T-helper 2 cell treated with Interferon-gamma antibody and Interleukin-4, amounts not matched to agents 5 μg/mL and 100 μg/mL, for 36 hours (primary cell): Measurements from ENCODE around the gene AKT1.
"Not testable (repeated sequence)": the region's sequence is repeated elsewhere in the genome, so short reads cannot be mapped to it uniquely, and the experiment has no call there.

ENCODE experiments used
- DNase-seq: peaks from one replicate; pipeline ENCODE4 v3.0.0; 2021; ENCODE audit warnings: low spot score
- H3K27ac Mint-ChIP-seq: one replicate; pipeline ENCODE4 v1.8.0; 2021; ENCODE audit warnings: mild to moderate bottlenecking, mixed read lengths
- H3K27me3 Mint-ChIP-seq: one replicate; pipeline ENCODE4 v1.8.0; 2021; ENCODE audit warnings: low read depth, mixed read lengths
- H3K36me3 Mint-ChIP-seq: one replicate; pipeline ENCODE4 v1.8.0; 2021; ENCODE audit warnings: low read depth, mixed read lengths
- H3K4me1 Mint-ChIP-seq: one replicate; pipeline ENCODE4 v1.8.0; 2021; ENCODE audit warnings: low read depth, mixed read lengths
- H3K4me3 Mint-ChIP-seq: one replicate; pipeline ENCODE4 v1.8.0; 2022; ENCODE audit warnings: mild to moderate bottlenecking, moderate library complexity, mixed read lengths
- H3K9me3 Mint-ChIP-seq: one replicate; pipeline ENCODE4 v1.8.0; 2021; ENCODE audit warnings: mixed read lengths

AKT1 gene

DNA sequence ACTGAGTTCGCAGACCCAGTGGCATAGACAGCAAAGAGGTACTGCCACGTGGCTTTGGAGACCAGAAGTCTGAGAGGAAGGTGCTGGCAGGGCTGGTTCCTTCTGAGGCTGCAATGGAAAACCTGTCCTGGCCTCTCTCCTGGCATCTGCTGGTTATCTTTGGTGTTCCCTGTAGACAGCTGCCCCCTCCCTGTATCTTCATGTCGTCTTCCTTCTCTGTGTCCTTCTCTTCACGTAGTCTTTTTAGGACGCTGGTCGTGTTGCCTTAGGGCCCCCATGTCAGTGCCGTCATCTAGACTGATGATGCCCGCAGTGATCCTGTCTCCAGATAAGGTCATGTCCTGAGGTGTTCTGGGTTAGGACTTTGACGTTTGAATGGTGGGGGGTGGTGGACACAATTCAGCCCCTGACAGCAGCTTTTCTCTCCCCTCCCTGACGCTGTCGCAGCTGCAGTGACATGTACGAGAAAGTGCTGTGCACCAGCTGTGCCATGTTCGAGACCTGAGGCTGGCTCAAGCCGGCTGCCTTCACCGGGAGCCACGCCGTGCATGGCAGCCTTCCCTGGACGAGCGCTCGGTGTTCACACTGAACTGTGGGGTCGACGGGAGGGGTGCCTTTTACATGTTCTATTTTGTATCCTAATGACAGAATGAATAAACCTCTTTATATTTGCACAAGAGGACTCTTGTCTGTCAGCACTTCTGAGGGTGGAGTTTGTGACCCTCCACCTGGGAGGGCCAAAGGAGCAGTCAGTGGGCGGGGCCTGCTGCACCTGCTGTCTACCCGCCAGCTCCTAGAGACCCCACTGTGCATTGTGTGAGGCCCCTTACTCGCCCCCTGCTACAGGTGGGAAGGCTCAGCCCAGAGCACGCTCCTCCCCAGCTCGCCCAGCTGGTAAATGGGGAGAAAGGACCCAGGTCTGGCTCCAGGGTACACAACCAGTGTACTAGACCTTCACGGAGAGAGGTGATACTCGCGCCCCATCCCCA is 36.3 kb downstream of the AKT1 start:
- H3K4me3 Mint-ChIP-seq: no peak overlapping the region
- H3K36me3 Mint-ChIP-seq: peaks cover 29% of the 10 kb centered on the region
- H3K4me1 Mint-ChIP-seq: peaks cover 18% of the 10 kb centered on the region
- no peak overlapping the region for H3K27ac Mint-ChIP-seq
- no peaks in the 10 kb centered on the region for H3K27me3 Mint-ChIP-seq
- H3K9me3 Mint-ChIP-seq: no peaks in the 10 kb centered on the region
- no peak for DNase-seq

DNA sequence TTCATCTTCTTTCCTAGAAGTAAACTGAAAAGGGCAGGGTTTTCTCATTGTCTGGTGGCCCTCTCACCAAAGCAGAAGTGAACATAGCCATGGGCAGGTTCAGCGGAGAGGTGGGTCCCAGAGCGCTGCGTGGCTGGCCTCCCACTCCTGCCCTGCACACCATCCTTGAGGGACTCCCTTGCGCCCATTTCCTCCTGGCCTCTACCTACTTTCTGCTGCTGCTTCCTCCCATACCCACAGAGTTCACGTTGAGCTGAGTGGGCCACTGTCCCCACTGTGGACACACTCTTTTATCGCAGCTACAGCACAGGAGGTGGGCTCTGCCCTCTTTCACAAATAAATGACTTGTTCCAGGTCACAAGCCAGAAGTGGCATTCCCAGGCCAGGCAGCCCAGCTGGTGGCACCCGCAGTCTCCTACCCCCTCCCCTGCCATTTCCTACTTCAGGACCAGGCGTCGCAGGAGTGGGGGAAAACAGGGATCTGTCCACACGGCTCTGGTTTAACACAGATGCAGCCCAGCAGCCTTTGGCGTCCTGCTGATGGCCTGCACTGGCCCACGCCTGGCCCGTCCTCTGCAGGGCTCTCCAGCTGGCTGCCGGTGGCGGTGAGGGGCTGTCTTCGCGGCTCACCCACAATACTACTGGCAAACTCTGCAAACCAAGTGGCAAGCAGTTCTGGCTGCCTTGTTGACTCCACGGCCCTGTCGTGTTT is 37.7 kb downstream of the AKT1 start:
- Mint-ChIP-seq H3K27ac (no peak overlapping the region), H3K27me3 (no peaks in the 10 kb centered on the region), H3K36me3 (peaks cover 38% of the 10 kb centered on the region), H3K4me3 (no peak overlapping the region), H3K4me1 (peaks cover 27% of the 10 kb centered on the region), H3K9me3 (no peaks in the 10 kb centered on the region)
- DNase-seq: no peak

DNA sequence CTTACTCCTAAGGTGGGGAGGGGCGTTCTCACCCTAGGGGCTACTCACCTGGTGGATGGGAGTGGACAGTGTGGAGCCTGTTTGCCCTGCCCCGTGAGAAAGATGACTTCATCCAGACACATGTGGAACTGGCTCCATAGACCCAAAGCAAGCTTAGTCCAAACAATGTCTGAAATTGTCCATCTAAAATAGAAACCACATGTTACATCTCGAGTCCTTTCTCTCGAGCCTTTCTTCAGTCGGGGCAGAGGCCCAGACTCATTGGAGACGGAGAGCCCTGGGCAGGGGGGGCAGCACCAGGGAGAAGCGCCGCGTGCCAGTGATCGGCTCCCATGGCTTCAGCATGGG is 38.3 kb downstream of the AKT1 start:
- Mint-ChIP-seq H3K9me3 (no peaks in the 10 kb centered on the region), H3K36me3 (peaks cover 38% of the 10 kb centered on the region), H3K4me1 (peaks cover 27% of the 10 kb centered on the region), H3K4me3 (peak overlapping the region; percentile 7), H3K27ac (peak overlapping the region; percentile 70), H3K27me3 (no peaks in the 10 kb centered on the region)
- no peak for DNase-seq

DNA sequence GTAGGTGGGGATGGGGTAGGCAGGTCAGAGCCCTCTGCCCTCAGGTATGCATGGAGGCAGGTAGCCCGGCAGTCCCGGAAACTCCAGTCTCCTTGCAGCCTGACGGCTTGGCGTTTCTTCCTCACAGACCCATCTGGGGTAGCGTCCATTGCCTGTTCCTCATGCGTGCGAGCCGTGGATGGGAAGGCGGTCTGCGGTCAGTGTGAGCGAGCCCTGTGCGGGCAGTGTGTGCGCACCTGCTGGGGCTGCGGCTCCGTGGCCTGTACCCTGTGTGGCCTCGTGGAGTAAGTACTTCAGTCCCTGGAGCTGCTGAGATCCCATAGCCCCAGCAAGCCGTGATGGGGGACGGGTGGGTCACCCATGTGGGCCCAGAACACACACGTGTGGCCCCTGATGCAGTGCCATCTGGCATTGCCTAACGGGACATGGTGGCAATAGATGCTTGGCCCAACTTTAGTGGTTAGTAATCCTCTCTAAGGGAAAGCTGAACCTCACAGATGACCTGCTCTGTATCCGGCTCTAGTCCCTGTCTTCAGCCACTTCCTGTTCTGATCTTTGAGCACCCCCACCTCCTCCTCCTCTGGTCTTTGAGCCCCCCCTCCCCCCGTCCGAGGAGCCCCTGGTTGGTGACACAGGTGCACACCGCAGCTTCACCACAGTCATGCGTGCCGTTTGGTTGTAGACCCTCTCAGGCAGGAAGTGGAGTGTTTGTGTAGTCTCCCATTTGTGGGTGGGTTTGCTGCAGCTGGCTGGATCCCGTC is 38.9 kb downstream of the AKT1 start:
- H3K4me3 Mint-ChIP-seq: peak overlapping the region; percentile 7
- H3K27ac Mint-ChIP-seq: peak overlapping the region; percentile 70
- H3K36me3 Mint-ChIP-seq: peaks cover 38% of the 10 kb centered on the region

DNA sequence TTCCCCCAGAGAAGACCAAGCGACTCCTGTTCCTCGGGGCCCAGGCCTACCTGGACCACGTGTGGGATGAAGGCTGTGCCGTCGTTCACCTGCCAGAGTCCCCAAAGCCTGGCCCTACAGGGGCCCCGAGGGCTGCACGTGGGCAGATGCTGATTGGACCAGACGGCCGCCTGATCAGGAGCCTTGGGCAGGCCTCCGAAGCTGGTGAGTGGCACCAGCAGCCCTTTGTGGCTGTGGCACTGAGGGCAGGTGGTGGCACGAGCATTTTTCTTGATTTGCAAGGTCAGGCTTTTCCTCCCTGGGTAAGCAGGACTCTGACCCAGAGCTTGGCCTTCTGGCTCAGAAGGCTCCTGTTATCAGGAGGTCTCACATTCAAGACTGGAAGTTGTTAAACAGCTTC is 39.9 kb downstream of the AKT1 start:
- H3K9me3 Mint-ChIP-seq: no peaks in the 10 kb centered on the region
- H3K27ac Mint-ChIP-seq: no peak overlapping the region
- H3K27me3 Mint-ChIP-seq: no peaks in the 10 kb centered on the region
- no peak overlapping the region for H3K4me3 Mint-ChIP-seq
- no peak for DNase-seq
- H3K4me1 Mint-ChIP-seq: peaks cover 27% of the 10 kb centered on the region
- H3K36me3 Mint-ChIP-seq: peaks cover 37% of the 10 kb centered on the region

More for the DNA sequence above, 38.9 kb downstream of the AKT1 start:
- H3K27me3 Mint-ChIP-seq: no peaks in the 10 kb centered on the region
- H3K4me1 Mint-ChIP-seq: peaks cover 27% of the 10 kb centered on the region
- H3K9me3 Mint-ChIP-seq: no peaks in the 10 kb centered on the region
- no peak for DNase-seq

DNA sequence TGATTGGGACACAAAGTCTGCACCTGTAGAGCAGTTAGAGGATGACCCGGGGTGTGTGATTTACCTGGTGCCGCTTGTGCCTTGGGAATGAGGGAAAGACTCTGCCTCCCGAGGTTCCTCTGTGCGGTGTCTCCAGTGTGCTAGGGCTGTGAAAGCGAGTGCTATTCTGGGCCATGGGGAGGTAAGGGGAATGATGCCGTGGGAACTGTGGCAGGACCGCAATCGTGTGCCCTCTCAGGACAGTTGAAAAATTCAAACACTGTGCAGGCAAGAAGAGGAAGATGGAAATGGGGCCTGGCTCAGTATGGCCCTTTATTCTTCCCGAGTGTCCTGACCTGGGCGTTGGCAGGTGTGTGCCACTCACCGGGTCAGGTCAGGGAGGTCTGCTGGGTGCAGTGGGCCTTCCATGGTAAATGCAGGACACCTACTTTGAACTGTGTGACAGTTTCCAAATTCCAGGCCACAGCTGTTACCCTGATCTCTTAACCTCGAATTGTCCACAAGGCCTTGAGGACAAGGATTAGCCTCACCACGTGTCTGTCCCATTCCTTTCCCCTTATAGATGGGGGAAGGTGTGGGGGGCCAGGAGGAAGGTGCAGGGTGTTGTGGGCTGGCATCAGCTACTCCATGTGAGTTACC is 41.2 kb downstream of the AKT1 start:
- no peaks in the 10 kb centered on the region for H3K27me3 Mint-ChIP-seq
- peak overlapping the region; percentile 94 for H3K4me3 Mint-ChIP-seq
- H3K9me3 Mint-ChIP-seq: no peaks in the 10 kb centered on the region
- no peak for DNase-seq
- peak overlapping the region; percentile 89 for H3K27ac Mint-ChIP-seq
- H3K4me1 Mint-ChIP-seq: peaks cover 27% of the 10 kb centered on the region
- H3K36me3 Mint-ChIP-seq: peaks cover 34% of the 10 kb centered on the region

DNA sequence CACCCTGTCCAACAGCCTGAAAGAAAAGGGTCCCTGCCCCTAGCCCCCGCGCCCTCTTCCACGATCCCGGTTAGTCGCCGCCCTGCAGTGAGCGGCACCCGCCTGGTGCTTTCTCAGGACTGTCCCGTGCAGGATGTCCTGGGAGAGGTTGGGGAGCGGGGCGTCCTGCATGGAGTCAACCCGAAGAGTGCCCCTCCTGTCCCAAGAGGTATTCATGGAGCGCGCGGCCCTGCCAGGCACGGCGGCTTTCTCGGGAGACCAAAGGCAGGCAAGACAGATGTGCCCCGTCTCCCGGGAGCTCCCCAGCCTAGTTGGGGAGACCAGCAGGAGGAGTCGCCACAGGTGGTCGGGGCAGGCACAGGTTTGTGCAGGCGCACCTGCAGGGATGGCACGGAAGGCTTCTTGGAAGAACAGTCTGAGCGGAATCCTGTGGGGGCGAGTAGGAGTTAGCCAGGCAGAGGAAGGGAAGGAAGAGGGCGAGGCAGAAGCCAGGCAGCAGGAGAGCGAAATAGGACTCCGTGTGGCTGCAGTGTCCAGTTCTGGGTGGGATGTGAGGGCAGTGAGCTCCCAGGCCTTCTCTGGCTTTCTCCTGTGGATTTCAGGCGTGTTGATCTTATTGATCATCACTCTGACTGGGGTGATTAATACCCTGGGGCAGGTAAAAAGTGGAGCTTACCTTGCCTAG is 41.9 kb downstream of the AKT1 start:
- H3K9me3 Mint-ChIP-seq: no peaks in the 10 kb centered on the region
- H3K27ac Mint-ChIP-seq: peak overlapping the region; percentile 89
- DNase-seq: no peak
- peaks cover 29% of the 10 kb centered on the region for H3K36me3 Mint-ChIP-seq
- H3K4me3 Mint-ChIP-seq: peak overlapping the region; percentile 94
- H3K4me1 Mint-ChIP-seq: peaks cover 27% of the 10 kb centered on the region
- no peaks in the 10 kb centered on the region for H3K27me3 Mint-ChIP-seq

DNA sequence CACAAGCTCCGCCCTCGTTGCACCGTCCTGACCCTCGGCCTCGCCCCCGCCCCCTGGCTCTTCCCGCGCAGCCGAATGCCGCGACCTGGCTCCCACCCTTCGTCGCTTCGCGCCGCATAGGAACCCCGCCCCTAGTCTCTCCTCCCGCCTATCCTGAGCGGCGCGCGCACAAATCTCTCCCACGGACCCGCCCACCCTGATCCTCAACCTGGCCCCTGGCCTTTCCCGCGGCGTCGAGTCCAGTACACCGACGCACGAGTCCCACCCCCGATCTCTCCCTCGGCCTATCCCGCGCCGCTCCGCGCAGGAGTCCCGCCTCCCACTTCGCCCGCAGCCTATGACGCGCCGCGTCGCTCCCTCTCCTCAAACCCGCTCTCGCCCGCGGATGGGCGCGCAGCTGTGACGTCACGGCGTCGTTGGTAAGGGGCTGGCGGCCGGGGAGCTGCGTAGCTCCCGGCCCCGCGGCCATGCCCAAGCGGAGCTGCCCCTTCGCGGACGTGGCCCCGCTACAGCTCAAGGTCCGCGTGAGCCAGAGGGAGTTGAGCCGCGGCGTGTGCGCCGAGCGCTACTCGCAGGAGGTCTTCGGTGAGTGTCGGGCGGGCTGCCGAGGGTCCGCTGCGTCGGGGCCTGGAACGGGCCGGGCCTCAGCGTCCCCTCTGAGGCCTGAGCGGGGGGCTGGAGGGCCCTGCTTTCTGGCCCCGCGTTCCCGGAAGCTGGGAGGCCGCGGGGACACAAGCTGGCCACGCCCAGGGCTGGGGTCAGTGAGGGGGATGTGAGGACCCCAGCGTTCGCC is 42.6 kb downstream of the AKT1 start, which contains the start of gene SIVA1:
Gene SIVA1 (plus strand): TSS at position 413 of the 793 bp plus-strand sequence. CDS start 55 bp downstream, at position 468.
- Mint-ChIP-seq H3K4me3 (peak within 1 kb of the TSS; percentile 94), H3K27me3 (no peaks in the 10 kb centered on the region), H3K36me3 (peaks cover 28% of the 10 kb centered on the region), H3K27ac (peak within 1 kb of the TSS; percentile 90), H3K4me1 (peaks cover 27% of the 10 kb centered on the region), H3K9me3 (no peaks in the 10 kb centered on the region)
- DNase-seq: peak; percentile 100

DNA sequence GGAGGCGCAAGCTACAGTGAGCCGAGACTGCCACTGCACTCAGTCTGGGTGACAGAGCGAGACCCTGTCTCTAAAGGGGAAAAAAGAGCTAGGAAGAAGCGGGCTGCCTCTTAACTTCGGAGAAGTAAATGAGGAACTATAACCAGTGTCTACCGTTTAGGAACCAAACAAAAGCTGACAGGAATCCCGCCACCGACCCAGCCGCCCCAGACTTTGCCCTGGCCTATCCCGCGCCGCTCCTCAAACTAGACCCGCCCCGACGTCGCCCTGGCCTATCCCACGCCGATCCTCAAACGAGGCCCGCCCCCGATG is 43.2 kb downstream of the AKT1 start:
- H3K9me3 Mint-ChIP-seq: no peaks in the 10 kb centered on the region
- H3K36me3 Mint-ChIP-seq: peaks cover 24% of the 10 kb centered on the region
- peak overlapping the region; percentile 90 for H3K27ac Mint-ChIP-seq
- H3K4me1 Mint-ChIP-seq: peaks cover 27% of the 10 kb centered on the region
- DNase-seq: no peak
- H3K27me3 Mint-ChIP-seq: no peaks in the 10 kb centered on the region
- H3K4me3 Mint-ChIP-seq: peak overlapping the region; percentile 94

DNA sequence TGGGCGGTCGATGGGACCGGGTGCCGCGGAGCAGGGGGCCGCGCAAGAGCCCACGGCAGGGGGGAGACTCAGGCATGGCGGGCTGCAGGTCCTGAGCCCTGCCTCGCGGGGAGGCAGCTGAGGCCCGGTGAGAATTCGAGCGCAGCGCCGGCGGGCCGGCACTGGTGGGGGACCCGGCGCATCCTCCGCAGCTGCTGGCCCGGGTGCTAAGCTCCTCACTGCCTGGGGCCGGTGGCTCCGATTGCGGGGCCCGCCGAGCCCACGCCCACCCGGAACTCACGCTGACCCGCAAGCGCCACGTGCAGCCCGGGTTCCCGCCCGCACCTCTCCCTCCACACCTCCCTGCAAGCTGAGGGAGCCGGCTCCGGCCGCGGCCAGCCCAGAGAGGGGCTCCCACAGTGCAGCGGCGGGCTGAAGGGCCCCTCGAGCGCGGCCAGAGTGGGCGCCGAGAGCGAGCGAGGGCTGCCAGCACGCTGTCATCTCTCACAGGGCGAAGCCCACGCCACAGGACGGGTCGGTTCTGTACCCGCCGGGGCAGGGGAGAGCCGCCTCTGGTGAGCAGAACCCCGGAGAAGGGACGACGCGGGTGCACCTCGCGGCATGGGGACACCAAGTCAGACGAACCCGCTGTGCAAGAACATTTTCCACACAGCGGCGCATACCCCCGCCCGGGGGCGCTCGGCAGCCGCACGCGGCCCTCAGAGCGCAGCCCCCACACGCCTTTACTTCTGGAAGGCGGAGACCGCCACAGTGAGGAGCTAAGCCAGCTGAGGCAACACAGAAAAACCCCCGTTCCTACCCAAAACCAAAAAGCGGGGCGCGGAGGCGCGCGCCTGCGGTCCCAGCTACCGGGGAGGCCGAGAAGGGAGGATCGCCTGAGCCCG is 43.8 kb downstream of the AKT1 start:
- no peaks in the 10 kb centered on the region for H3K27me3 Mint-ChIP-seq
- H3K9me3 Mint-ChIP-seq: no peaks in the 10 kb centered on the region
- peaks cover 22% of the 10 kb centered on the region for H3K4me1 Mint-ChIP-seq
- H3K4me3 Mint-ChIP-seq: peak overlapping the region; percentile 94
- H3K27ac Mint-ChIP-seq: peak overlapping the region; percentile 90
- H3K36me3 Mint-ChIP-seq: peaks cover 19% of the 10 kb centered on the region
- no peak for DNase-seq

DNA sequence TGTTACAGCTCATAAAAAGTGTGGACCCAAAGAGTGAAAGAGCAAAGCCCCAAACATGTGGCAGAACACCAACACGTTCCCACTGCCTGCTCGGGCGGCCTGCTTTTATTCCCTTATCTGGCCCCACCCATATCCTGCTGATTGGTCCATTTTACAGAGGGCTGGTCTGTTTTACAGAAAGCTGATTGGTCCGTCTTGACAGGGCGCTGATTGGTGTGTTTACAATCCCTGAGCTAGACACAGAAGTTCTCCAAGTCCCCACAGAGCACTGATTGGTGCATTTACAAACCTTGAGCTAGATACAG is 44.8 kb downstream of the AKT1 start:
- H3K36me3 Mint-ChIP-seq: peaks cover 15% of the 10 kb centered on the region
- DNase-seq, H3K27me3 Mint-ChIP-seq, H3K9me3 Mint-ChIP-seq, H3K27ac Mint-ChIP-seq: not testable (repeated sequence)
- peaks cover 19% of the 10 kb centered on the region for H3K4me1 Mint-ChIP-seq
- peak overlapping the region; percentile 38 for H3K4me3 Mint-ChIP-seq
